Activated CD4-positive, alpha-beta T cell treated with anti-CD3 and anti-CD28 coated beads for 1 hour (primary cell): ENCODE results near the gene ISOC1.
A peak's percentile ranks its signal among the peaks of the same experiment; 100 is the strongest.

Experiments used
- DNase-seq: peaks from one replicate; pipeline ENCODE4 v3.0.0-alpha.2; 2020

Gene ISOC1

GRCh38 chr5:129094087-129094923, at the start of gene ISOC1:
Gene ISOC1 (plus strand): TSS chr5:129094749. CDS start chr5:129094767, 18 bp downstream.
- peak; percentile 86 for DNase-seq

DNA sequence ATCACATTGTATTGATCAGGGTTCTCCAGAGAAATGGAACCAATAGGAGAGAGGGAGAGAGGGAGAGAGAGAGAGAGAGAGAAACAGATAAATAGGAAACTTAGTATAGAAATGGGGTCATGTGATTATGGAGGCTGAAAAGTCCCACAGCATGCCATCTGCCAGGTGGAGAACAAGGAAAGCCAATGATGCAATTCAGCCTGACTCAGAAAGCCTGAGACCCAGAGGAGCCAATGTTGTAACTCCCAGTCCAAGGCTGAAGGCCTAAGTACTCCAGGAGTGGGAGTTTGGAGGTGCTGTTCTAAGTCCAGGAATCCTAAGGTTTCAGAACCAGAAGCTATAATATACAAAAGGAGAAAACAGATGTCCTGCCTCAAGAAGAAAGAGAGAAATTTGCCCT, 48.4 kb upstream of the ISOC1 start:
- no peak for DNase-seq

DNA sequence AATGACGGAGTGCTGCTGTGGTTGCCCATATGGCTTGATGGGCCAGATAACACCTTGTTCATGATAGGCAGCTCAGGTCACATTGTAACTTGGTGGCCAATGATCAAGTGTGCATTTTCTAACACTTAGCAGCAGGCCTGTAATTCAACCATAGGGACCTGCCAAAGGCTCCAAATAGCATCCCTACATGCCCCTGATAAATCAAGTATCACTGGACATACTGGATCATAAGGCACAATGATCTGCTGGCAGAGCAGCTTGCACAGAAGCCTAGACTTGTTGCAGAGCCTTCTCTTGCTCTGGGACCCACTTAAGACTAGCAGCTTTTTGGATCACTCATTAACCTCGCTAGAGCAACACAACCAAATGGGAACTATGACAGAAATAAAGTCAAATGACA, 46.0 kb upstream of the ISOC1 start:
- no peak for DNase-seq

- DNase-seq, result no peak
These were observed 45.3 kb upstream of the ISOC1 start for GRCh38 chr5:129049126-129049799.

DNA sequence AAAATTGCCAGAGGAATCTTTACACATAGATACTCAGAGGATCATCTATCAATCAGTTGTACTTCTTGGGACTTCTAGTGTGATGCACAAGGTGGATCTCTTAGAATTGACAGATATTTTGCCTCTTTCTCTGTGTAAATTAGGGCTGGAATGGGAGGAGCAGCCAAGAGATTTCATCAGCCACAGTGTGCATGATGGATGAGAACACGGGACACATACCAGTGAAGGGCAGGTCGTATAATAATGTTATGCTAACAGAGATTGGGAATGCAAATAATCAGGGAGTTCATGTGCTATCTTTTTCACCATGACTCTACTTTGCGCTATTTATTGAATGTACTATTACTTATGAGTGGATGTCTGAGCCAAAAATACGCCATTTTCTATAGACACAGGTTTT, 43.3 kb upstream of the ISOC1 start:
- DNase-seq, result no peak

DNA sequence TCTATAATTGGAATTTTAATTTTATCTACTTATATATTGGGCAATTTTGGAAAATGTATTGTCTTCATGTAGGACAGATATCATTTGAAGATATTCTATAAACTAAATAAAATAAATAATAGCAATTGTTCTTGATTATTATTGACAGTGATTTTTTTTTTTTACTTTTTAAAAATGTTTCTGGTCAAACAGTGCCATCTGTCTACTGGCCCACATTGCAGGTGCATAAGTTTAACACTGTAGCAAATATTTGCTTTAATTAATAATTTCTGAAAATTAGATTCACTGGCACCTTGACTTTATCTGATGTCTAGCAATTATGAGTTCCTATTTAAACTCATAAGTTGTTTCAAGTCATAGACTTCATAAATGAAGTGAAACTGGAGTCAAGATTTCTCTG, 41.1 kb upstream of the ISOC1 start:
- no peak for DNase-seq

DNA sequence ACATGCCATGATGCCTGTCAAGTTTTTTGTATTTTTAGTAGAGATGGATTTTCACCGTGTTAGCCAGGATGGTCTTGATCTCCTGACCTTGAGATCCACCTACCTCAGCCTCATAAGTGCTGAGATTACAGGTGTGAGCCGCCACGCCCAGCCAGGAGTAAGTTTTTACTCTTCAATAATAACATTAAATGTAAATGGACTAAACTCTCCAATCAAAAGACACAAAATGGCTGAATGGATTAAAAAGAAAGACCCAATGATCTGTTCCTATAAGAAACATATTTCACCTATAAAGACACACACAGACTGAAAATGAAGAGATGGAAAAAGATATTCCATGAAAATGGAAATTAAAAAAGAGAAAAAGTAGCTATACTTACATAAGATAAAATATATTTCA, 37.2 kb upstream of the ISOC1 start:
- no peak for DNase-seq

GRCh38 chr5:129061849-129062248, 32.7 kb upstream of the ISOC1 start:
- no peak for DNase-seq

DNA sequence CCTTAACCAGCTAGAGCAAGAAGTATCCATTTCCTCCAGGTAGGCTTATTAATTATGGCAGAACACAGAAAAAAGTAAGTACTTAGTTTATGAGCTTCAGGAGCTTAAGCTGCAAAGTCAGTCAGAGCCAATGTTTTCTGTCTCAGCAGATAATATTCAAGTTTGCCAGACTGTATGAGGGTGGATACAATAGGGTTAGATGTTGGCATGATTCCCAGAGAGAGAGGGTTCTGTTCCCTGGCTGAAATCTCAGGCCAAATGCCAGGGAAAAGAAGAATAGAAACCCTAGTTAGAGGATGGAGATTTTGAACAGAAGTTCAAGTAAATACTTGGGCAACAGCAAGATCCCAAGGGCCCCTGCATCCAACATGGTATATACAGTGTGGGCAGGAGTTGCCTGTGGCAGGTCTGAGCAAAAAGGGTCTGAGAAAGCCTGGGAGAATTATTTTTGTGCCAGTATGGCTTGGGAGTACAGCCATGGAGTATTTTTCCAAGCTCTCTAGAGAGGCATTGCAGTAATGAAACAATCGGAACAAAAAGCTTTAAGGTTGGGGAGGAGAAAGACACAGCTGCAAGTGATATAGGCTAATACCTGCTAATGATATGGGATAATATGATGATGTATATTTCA, 31.0 kb upstream of the ISOC1 start:
- no peak for DNase-seq

DNA sequence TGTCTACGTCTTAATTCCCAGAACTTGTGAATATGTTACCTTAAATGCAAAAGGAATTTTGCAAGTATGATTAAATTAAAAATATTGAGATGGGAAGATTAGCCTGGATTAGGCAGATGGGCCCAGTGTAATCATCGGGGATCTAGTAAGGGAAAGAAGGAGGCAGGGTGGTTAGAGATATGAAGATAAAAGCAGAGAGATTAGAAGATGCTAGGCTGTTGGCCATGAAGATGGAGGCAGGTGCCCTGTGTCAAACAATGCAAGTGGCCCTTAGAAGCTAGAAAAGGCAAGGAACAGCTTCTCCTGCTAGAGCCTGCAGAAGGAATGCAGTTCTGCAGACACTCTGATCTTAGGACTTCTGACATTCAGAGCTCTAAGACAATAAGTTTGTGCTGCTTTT, 28.8 kb upstream of the ISOC1 start:
- no peak for DNase-seq

DNA sequence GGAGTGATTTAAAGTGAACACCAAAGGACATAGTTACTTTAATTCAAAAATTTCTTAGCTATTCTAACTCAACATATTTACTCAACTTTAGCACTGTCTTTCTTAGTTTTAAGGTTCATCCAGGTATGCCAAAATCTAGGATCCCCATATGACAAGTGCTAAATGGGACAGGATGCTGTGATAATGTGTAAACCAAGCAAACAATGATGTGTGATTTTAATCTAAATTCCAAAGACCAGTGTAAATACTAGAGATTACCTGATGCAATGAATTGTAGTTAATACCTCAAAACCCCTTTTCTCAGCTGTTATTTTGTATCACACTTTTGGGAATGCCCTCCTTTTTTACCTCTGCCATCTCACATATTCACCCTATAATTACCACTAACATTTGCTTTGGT, 26.8 kb upstream of the ISOC1 start:
- no peak for DNase-seq

- no peak for DNase-seq
These were observed 25.3 kb upstream of the ISOC1 start for GRCh38 chr5:129069292-129069691.

GRCh38 chr5:129073111-129073510, 21.4 kb upstream of the ISOC1 start:
- no peak for DNase-seq

DNA sequence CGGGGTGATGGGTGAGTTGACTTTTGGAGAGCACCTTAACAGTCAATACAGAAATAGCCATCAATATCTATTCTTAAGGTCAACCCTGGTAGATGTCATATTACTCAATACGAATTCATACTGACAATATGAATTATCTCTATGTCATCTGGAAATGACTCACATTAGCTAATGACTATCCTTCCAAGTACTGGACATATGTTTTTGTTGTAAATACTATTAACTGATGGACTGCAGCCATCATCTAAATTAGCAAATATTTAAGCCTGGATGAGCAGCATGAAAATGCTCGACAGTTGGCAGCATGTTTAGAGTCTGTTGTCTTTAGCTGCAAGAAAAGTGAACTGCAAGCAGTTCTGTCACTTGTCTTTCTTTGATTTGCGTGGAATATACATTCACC, 19.6 kb upstream of the ISOC1 start:
- DNase-seq, result no peak

GRCh38 chr5:129077433-129078075, 17.0 kb upstream of the ISOC1 start:
- DNase-seq, result no peak

DNA sequence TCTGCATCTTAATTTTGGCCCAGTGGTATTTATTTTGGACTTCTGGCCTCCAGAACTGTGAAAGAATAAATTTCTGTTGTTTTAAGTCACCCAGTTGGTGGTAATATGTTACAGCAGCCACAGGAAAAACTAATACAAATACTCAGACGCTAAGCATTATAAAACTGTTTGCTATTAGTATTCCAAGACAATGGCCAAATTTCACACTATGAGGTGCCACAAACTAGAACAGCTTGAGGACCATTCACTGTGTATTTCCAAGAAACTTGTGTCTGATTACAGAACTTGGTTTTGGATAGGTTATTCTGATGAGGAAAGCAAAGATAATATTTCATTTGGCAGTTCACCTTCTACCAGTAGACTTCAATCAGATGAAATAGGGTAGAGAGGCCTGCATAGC, 16.3 kb upstream of the ISOC1 start:
- DNase-seq, result no peak

DNA sequence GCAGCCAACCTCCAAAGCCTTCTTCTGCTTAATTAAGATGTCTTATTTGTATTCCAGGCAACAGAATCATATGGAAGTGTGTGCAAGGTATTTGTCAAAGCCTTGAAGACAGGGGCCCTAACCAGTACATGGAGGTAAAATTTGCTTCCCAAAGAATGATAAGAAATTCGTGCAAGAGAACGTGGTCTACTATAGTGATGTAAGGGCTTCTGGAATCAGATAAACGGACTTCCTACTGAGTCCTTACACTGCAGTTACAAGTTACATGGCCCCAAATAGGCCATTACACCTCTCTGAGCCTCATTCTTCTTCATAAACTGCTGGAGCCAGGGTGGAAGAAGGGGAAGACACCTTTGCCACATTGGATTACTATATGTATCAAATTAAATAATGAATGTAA, 15.9 kb upstream of the ISOC1 start:
- no peak for DNase-seq

DNA sequence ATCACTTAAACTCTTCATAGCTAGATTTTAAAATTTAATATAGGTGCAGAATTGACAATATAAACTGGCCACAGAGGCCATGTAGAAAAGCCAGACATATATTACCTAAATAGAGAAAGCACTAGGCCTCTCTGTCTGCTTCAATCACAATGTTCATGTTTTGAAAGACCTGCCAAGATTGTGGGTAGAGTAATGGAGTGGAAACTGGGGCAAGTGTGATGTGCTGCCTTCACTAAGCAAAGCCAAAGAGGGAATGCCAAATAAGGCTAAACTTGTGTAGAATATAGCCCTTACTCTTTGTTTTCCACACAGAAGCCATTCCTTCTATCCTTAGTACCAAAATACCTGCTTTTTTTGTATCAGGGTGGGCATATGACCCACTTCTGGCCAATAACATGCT, 15.1 kb upstream of the ISOC1 start:
- no peak for DNase-seq

DNA sequence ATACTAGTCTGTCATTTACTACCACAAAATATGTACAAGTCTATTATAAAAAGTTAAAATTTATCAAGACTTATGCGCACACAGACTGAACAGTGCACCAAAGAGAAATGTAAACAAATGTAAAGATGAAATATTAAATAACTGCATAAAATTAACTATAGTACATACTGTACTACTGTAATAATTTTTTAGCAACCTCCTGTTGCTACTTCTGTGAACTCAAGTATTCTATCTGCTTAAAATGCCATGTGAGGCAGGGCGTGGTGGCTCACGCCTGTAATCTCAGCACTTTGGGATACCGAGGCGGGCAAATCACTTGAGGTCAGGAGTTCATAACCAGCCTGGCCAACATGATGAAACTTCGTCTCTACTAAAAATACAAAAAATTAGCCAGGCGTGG, 13.8 kb upstream of the ISOC1 start:
- no peak for DNase-seq

DNA sequence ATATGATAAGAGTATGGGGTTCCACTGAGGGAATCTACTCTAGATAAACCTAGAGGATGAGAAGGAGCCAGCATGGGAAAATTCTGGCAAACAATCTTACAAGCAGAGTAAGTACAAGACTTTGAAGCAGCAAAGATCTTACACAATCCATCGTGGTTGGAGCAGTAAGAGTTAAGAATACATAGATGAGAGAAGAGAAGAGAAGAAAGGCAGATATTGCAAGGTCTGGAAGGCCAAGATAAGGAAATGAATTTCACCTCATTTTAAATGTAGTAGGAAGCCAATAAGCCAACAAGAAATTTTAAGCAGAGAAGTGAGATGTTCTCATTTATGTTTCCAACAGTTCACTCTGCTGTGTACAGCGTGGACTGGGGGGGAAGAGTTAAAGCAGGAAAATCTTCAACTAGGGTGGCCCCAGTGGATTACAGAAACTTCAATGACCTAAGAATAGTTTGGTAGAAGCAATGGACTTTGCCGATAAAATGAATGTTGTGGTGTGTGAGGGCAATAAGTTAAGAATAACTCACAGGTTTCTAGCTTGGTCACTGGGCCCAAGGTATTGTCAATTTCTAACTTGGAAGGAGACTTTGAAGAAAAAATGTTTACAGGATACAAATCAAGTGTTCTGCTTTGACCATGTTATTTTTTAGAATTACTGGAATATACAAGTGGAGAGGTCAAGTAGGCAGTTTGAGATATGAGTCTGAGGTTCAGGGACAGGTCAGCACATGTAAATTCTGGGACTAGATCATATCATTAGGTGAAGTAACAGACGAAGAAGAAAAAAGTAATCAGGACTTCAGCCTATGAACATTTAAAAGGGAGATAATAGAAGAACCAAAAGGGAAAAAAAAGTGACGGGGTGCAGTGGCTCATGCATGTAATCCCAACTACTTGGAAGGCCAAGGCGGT, 12.1 kb upstream of the ISOC1 start:
- no peak for DNase-seq

- peak; percentile 25 for DNase-seq
These were observed 663 bp downstream of the ISOC1 start for GRCh38 chr5:129094924-129095899.
